NCI-H1417 (cell line): ENCODE measurements around the gene MEF2D.

Experiments used
- DNase-seq, 3 experiments: peaks; one replicate each; lab custom pipeline; 2025; lab: John Stamatoyannopoulos, UW

The MEF2D gene

DNA sequence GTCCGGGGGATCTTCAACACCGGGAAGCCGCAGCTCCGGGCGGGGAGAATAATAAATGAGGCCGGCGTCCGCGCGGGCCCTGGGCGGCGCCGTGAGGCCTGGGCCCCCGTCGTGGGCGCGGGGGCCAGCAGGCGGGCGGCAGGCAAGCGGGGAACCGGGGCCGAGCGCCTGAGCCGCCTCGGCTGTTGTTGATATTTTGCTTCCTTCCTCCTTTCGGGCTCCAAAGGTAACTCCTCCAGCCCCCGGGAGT lies at the start of gene MEF2D:
Gene MEF2D (minus strand): TSS at position 233 of the 250 bp plus-strand sequence. CDS start 17,483 bp downstream, outside the sequence.
- no peak for DNase-seq

DNA sequence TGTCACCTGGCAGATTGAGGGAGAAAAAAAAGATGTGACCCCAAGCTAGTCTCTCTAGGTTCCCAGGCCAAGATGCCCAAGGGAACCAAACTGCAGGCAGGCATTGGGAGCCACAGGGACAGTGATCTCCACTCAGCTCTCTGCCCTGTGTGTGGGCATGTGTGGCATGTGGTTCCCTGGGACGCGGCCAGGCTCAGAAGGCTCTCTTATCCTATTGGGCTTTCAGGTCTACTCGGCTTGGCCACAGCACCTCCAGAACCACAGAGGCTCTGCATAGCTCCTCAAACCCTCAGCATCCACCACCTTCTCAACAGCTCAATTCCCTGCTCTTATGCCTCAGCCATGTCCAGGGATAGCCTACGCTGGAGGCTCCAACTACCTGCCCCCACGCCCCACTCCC lies 49.8 kb upstream of the MEF2D start:
- DNase-seq = no peak

DNA sequence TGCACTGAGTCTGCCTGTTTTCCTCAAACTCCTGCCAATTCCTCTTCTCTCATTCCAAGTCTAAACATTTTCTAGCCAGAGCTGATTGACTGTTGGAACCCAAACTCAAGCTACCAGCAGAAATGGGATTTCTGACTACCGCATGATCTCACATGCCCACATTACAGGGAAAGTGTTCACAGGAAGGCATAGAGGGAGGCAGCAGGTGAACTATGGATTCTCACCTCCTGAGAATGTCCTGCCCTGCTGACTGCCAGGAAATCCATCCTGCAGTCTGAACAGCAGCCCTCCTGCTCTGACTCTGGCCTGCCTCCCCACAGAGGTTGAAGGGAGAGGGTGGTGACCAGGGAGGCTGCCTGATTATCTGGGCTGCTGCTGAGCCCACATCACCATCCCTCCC lies 49.3 kb upstream of the MEF2D start:
- no peak for DNase-seq

DNA sequence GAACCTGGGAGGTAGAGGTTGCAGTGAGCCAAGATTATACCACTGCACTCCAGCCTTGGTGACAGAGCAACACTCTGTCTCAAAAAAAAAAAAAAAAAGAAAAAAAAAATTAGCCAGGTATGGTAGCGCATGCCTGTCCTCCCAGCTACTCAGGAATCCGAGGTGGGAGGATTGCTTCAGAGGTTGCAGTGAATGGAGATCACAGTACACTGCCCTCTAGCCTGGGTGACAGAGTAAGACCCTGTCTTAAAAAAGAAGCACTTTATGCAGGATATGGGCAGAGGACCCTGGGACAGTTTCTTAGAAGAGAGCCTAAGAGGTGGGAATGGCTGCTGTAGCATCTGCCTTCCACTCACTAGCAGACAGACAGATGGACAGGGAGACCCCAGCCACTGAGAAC lies 48.8 kb upstream of the MEF2D start:
- DNase-seq = no peak

DNA sequence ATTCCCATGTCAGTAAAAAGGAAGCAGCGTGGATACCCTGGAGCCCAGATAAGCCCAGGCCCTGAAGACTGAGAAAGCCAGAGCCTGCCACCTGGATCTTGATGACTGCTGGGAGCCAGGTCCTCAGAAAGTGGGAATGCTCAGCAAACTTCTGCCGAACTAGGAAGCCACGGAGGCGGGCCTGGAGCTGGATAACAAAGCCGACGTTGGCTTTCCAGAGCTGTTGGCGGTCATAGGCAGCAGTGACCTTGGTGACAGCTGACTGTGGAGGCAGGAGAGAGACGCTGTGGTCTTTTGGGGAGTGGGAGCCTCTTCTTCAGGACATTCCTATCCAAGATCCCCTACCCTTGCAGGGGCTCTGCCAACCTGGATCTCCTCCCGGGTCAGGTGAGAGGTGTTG lies 47.4 kb upstream of the MEF2D start:
- no peak for DNase-seq

DNA sequence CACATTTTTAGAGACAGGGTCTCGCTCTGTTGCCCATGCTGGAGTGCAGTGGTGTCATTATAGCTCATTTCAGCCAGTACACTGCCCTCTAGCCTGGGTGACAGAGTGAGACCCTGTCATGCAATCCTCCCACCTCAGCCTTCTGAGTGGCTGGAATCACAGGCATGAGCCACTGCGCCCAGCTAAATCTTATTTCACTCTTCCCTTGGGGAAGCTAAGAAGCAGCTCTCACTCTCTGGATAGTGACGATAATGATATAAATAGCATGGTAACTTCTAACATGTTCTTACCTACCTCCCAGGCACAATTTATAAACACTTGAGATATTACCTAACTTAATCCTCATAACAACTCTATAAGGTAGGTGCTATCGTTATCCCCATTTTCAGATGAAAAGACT lies 46.9 kb upstream of the MEF2D start:
- no peak for DNase-seq

DNA sequence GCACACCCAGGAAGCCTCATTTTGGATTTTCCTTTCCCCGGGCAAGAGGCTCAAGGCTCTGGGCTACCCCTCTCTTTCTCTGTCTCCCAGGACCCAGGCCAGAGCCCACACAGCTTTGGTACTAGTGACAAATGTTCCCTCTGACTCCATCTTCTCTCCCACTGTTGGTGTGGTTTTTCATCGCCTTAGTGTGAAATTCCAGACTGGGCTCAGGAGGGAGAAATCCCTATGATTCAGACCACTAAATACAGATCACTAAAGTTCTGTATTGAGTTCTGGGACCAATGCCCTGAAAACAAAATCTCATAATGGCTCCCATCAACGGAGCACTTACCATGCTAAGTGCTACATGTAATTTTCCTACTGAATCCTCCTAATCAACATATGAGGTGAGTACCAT lies 45.7 kb upstream of the MEF2D start:
- DNase-seq = no peak

DNA sequence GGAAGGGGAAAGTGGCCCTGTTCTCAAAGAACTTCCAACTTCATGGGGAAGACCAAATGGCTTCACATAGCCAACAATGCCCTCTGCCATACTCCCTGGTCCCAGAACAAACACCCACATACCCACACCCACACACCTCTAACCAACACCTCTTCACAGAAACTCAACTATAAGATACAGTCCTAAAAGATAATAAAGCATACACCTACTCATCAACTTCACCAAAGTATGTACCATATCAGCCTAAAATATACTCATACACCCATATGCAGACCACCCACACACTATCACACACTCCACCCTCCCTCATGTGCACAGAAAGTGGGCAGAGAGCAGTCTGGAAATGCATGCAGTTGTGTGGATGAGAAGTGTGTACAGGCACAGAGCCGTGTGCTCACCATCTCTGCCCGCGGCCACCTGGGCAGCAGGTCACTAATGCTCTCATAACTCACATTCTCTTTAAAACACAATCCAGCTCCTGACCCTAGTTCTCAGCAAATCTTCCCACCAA lies 44.1 kb upstream of the MEF2D start:
- no peak for DNase-seq

DNA sequence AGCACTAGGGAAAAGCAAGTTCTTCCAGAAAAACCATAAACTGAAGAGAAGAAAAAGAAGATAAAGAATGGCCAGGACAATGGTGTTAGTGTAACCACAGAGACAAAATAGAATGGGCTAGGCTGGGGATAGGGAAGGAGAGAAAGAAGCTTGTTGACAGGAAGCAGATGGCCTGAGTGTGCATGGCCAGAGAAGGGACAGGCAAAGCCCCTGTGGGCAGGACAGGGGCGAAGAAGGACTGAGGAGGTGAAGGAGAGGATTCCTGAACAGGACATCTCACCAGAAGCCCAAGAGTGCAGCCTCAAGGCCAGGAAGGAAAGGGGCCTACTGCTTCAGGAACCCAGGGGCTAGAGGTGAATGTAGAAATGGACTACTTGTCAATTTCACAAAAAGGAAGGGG lies 42.5 kb upstream of the MEF2D start:
- DNase-seq = no peak

DNA sequence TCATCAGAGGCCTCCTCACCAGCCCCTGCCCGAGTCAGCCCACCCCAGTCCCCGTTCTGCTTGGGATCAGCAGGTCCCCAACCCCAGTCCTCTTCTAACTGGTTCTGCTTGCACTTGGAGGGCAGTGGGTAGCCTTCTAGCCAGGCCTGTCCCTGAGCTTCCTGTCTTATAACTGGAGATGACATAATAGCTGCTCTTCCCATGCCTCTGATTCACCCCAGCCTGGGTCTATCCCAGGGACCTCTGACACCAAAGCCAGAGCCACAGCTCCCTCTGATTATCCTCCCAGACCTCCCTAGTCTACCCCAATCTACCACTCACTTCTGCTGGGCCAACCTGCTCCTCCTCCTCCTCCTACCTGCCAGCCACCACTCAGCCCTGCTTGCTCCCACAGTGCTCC lies 40.4 kb upstream of the MEF2D start:
- DNase-seq = no peak

DNA sequence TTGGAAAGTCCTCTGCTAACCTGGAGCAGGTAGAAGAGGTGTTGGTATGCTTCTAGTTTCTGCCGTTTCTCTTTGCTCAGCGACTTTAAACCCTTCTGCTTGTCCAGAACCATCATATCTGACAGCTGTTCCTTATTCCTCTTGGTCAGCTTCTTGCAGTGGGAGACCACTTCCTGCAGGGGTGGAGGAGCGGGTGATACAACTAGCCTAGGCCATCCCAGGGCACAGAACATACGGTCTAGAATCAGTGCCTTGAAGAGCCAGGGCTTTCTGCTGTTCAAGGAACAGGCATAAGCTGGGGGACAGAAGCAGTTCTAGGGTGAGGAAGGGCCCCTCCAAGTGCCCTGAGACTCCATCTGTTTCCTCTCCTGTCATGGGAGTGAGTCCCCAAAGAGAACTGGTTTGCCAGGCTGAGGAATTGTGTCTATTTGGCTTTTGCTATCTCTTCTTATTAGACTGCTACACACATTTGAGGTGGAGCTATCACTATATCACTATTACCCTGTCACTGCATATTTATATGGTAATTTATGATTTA lies 39.3 kb upstream of the MEF2D start:
- DNase-seq = no peak

DNA sequence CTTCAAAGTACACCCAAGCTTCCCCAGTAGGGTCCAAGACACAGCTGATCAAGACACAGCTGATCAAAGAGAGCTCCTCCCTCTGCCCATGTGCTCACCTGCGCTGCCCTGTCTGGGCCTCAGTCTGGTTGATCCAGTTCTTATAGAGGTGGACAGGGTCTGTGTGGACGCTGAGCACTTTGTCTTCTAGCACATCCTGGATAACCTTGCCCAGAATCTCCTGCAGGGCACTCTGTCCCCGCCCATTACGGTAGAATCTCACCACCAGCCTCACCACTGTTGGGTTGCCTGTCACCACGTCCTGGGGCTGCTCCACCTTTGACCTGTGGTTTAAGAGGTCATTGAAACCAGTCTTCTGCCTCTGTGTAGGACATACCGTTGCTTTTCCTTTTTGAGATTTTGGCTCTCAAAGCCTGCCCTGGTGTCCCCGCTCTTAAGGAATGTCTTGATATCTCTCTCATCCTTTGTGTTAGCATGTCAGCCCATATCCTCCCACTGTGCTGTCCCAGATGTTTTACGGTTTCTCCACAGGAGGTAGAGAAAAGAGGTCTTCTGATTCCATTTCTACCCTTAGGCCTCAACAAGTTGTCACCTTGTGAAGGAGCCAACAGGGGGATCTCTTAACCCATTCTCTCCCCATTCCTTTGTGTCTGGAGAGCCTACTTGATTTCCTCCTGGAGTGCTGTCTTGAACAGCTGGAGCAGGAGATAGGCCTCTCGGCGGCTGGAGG lies 38.3 kb upstream of the MEF2D start:
- no peak for DNase-seq

DNA sequence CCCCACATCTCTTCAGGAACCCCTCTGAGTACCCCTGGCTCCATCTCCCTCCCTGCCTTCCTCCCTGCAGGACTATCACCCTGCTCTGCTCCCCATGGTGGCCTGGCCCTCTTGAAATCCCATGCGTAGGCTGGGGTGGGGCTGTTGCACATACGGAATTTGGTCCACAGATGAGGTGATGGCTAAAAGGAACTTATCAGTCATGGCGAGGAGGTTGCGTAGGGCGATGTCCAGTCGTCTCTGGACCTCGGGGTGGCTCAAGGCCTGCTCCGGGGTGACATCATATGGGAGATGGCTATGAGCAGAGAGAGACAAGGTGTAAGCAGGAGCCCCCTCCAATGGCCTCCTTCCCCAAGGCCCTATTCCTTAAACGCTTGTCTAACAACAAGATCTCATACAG lies 36.5 kb upstream of the MEF2D start:
- DNase-seq = no peak

DNA sequence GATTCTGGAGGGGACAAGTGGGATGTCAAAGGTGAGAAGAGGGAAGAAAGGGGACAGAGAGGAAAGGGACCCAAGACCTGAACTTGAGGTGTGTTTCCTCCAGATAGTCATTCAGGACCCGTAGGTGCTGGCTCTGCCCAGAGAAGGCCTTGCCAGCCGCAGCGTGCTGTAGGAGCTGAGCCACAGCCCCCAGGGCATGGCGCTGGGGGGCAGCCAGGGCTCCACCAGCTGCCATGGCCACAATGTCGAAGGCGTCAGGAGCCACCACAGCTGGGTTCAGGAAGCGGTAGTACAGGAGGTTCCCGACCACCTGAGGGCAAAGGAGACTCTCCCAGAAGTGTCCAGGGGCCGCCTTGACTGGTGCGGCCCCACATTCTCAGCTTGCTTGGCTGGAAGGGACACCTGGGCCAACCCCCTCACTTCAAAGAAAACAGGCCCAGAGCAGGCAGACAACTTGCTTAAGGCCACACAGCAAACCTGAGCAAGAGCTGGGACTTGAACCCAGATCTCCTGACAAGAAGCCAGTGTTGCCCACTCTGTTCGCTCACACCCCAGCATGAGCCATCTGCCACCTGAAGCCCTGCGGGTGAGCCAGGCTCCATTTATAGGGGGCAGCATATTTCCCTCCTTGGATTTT lies 34.0 kb upstream of the MEF2D start:
- DNase-seq = no peak

DNA sequence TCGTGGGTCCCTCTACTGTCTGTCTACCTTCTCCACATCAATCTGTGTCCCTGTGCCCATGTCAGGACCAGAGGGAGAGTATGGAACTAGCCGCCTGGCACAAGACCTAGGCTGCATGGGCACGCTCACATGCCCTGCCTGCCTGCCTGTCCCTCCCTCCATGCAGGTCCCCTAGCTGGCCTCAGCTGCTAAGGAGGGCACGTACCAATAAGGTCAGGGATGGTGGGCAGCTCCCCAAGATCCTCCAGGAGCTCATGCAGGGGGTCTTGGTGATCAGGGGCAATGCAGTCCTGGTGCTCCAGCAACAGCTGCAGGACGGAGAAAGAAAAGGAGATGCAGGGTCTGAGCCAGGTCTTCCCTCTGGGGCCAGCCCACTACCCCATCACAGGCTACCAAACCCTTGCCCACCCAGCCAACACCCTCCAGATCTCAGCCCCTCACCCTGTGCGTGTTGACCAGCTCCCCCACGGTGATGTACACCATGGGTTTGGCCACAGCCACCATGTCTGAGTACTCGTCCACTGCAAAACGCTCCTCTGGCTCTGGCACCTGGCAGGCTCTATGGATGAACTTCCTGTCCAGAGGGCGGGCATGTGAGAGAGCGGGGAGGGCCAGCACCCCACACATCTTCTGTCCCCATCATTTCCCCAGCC lies 33.1 kb upstream of the MEF2D start:
- DNase-seq = no peak

DNA sequence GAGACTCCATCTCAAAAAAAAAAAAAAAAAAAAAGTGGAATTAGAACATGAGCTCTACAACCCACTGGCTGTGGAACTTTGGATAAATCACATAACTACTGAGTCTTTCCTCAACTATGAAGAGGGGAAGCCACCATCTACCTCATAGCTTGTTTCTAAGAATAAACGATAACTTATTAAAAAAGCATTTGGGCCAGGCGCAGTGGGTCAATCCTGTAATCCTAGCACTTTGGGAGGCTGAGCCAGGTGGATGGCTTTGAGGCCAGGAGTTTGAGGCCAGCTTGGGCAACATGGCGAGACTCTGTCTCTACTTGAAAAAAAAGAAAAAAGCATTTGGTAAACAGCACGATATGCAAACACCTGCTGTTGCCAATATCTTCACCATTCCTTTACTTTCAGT lies 31.8 kb upstream of the MEF2D start:
- no peak for DNase-seq

DNA sequence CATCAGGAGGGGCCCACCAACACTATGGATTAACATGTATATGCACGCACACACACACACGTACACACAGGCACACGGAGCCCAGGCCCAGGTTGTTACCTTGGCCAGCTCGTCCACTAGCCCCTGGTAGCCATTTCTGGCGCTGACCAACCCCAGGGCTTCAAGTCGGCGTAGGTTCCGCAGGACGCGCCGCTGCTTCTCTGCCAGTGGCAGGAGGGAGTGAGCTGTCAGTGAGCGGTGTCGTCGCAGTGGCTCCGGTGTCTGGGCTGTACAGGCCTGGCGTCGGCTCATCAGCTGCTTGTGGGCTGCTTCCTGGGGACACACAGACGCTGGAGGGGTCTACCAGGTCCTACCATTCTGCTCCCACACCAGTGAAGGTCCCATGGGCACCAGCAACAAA lies 29.4 kb upstream of the MEF2D start:
- DNase-seq = no peak

DNA sequence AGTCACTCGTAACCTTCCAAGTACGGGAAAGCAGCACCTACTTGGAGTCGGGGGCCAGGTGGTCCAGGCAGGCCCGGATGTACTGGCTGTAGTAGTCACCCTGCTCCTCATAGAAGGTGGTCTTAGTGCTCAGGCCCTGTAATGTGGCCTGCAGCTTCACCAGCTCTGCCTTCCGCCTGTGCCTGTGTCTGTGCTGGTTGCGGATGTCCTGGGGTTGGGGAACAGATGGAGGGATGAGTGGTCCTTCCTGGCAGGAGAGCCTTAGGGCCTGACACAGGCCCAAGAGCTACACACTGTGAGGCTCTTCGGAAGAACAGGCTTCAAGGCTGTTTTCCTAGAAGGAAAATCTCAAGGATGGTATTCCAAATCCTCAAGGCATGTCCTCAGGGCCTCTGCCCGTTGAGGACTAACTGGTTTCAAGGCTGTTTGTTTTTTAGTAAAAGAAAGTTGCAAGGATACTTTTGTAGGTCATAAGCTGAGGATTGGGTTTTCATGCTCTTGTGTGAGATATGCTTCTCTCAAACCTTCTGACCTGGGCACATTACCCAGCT lies 28.4 kb upstream of the MEF2D start:
- DNase-seq = no peak

DNA sequence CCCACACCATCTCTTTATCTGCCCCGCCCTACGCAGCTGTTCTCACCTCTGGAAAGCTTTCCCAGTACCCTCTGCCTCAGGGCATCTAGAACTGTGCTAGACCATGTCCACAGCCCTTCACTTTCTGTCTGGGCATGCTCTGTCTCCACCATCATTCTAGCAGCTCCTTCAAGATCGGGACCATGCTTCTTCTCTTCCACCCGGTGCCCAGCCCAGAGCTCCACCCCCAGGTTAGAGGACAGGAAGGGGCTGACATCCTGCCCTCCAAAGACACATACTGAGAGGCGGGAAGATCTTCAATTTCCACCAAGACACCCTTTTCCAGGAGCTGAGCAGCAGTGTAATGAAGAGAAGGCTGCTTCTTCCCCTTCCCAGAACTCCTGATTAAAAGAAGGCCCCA lies 27.7 kb upstream of the MEF2D start:
- no peak for DNase-seq

DNA sequence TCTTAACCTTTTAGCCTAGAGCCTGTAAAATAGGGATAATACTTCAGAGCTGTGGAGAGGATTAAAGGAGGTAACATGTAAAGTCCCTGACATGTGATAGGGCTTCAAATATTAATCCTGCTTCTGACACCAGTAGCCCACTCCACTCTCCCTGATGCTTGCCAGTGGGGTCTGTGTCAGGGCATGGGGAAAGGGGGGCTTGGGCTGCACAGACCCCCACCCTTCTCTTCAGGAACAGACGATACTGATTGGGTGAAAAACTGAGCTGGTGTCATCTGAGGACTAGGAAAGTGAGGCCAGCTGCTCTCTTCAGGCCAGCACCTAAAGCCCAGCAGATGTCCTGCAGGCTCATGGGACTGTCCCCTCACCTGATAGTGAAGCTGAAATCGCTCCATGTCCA lies 27.0 kb upstream of the MEF2D start:
- DNase-seq = no peak

DNA sequence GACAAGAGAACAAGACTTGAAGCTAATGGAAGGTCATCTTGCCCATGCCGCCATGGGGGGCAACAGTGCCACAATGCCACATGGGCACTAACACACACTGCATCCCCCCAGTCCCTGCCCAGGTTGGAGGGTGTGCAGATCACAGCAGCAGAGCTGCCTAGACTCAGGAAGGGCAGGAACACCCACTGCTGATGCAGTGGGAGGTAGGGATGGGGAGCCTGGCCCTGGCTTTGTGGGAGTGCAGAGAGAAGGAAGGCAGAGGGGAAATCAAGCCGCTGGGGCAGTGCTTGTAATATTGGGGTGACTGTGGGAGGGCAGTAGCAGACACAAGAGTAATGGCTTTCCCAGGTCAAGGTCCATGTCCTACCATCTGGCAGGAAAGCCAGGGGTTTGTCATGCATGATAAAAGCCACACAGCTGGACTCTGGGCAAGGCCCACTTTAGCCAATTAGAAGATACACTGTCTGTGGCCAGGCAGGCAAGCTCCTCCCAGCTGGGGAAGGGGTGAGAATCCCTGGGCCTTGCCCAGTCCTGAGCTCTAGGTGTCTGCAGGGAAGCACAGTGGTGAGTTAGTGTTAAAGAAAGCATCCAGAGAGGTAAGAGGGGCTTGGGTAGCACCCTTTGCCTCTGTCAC lies 25.4 kb upstream of the MEF2D start:
- DNase-seq = no peak

DNA sequence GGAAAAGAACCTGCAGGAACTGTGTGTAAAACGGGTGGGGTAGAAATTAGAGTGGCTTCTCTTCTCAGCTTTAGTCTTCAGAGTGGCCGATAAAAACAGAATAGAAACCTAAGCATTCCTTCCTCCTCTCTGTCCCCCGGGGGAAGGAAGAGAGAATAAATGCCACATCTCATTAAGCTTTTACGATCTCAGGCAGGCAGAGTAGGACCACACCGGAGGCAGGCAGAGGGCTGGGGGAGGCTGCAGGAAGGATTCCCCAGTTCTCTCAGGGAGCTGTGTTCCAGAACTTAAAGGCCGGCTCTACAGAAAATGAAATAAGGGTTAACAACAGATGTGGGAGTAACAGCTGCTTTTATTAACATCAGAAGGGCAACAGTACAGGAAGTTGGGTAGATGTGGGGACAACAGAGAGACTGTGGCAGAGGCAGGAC lies 24.5 kb upstream of the MEF2D start:
- DNase-seq = no peak

DNA sequence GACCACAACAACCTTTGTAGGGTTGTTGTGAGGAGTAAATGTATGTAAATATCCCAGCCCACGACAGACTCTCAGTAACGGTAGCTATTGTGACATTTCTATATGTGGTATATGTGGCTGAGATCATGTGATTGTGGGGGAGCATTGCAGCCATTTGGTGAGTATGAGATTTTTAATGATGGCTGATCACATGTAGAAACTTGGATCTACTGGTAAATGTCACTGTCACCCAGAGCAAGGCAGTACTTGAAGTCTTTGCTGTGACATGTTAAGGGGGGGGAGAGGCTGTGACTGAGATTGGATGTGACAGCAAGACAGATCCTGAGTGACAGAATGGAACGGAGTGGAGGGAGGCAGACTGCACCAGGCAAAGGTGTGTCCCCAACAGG lies 23.9 kb upstream of the MEF2D start:
- DNase-seq = no peak
